Measurements from ENCODE around the gene CYSTM1. TPM values are rescaled to one million over a fixed set of nuclear protein-coding genes. Genes with fewer than 3 reads are reported as not detected.

CYSTM1 gene
- total RNA-seq, 1 donor from 2014 or later: 28.1 TPM

- no peak for DNase-seq (ENCODE audit: low spot score, unreplicated experiment)
- no peak for TF ChIP-seq CTCF (IDR thresholded peaks at IDR 0.05; ENCODE audit: unreplicated experiment)
- Mint-ChIP-seq H3K27ac (peak overlapping the region; percentile 95), H3K9me3 (ENCODE audit: low read depth) (no peaks in the 10 kb centered on the region), H3K27me3 (no peaks in the 10 kb centered on the region), H3K36me3 (ENCODE audit: insufficient read depth) (peaks cover 5% of the 10 kb centered on the region), H3K4me1 (ENCODE audit: low read depth) (peaks cover 42% of the 10 kb centered on the region), H3K4me3 (ENCODE audit: low read depth) (peak overlapping the region; percentile 36)
These were observed 92.2 kb downstream of the CYSTM1 start for GRCh38 chr5:140267201-140267540.

- H3K9me3 Mint-ChIP-seq (ENCODE audit: low read depth): no peaks in the 10 kb centered on the region
- H3K27ac Mint-ChIP-seq: peak overlapping the region; percentile 95
- peaks cover 5% of the 10 kb centered on the region for H3K36me3 Mint-ChIP-seq (ENCODE audit: insufficient read depth)
- TF ChIP-seq CTCF (IDR thresholded peaks at IDR 0.05; ENCODE audit: unreplicated experiment): no peak
- DNase-seq (ENCODE audit: low spot score, unreplicated experiment): no peak
- H3K4me3 Mint-ChIP-seq (ENCODE audit: low read depth): no peak overlapping the region
- H3K27me3 Mint-ChIP-seq: no peaks in the 10 kb centered on the region
- H3K4me1 Mint-ChIP-seq (ENCODE audit: low read depth): peaks cover 39% of the 10 kb centered on the region
These were observed 92.6 kb downstream of the CYSTM1 start for GRCh38 chr5:140267559-140268018.

GRCh38 chr5:140270008-140270407 lies 95.0 kb downstream of the CYSTM1 start:
- no peak overlapping the region for H3K4me3 Mint-ChIP-seq (ENCODE audit: low read depth)
- no peaks in the 10 kb centered on the region for H3K27me3 Mint-ChIP-seq
- DNase-seq (ENCODE audit: low spot score, unreplicated experiment): no peak
- H3K27ac Mint-ChIP-seq: no peak overlapping the region
- H3K9me3 Mint-ChIP-seq (ENCODE audit: low read depth): no peaks in the 10 kb centered on the region
- H3K36me3 Mint-ChIP-seq (ENCODE audit: insufficient read depth): peaks cover 5% of the 10 kb centered on the region
- TF ChIP-seq CTCF (IDR thresholded peaks at IDR 0.05; ENCODE audit: unreplicated experiment): no peak
- H3K4me1 Mint-ChIP-seq (ENCODE audit: low read depth): peaks cover 29% of the 10 kb centered on the region

- Mint-ChIP-seq H3K4me1 (ENCODE audit: low read depth) (no peaks in the 10 kb centered on the region), H3K27me3 (no peaks in the 10 kb centered on the region), H3K9me3 (ENCODE audit: low read depth) (no peaks in the 10 kb centered on the region), H3K4me3 (ENCODE audit: low read depth) (no peak overlapping the region), H3K27ac (no peak overlapping the region), H3K36me3 (ENCODE audit: insufficient read depth) (peaks cover 18% of the 10 kb centered on the region)
- no peak for DNase-seq (ENCODE audit: low spot score, unreplicated experiment)
- TF ChIP-seq CTCF (IDR thresholded peaks at IDR 0.05; ENCODE audit: unreplicated experiment): no peak
These were observed 98.5 kb downstream of the CYSTM1 start for GRCh38 chr5:140273401-140273877.

GRCh38 chr5:140275837-140276236 lies 100.8 kb downstream of the CYSTM1 start:
- peaks cover 19% of the 10 kb centered on the region for H3K36me3 Mint-ChIP-seq (ENCODE audit: insufficient read depth)
- H3K4me3 Mint-ChIP-seq (ENCODE audit: low read depth): no peak overlapping the region
- H3K27ac Mint-ChIP-seq: no peak overlapping the region
- TF ChIP-seq CTCF (IDR thresholded peaks at IDR 0.05; ENCODE audit: unreplicated experiment): no peak
- DNase-seq (ENCODE audit: low spot score, unreplicated experiment): no peak
- H3K9me3 Mint-ChIP-seq (ENCODE audit: low read depth): no peaks in the 10 kb centered on the region
- no peaks in the 10 kb centered on the region for H3K27me3 Mint-ChIP-seq
- H3K4me1 Mint-ChIP-seq (ENCODE audit: low read depth): no peaks in the 10 kb centered on the region

Data from progenitor cell of endocrine pancreas (in vitro differentiated cells).